A549 (cell line): ENCODE data around the gene CENPF.
"Not testable (repeated sequence)": the region's sequence is repeated elsewhere in the genome, so short reads cannot be mapped to it uniquely, and the experiment has no call there.

Experiments
- CEBPB ChIP-seq, 2 experiments: fragments of >200 bp in 1 of 2; sonication (Bioruptor Twin) in 1 of 2; formaldehyde crosslinking in 1 of 2; IDR thresholded peaks; 2 replicates each; pipeline ENCODE4 v1.6.1; 2012 to 2016
- EP300 ChIP-seq, 2 experiments: fragments of >200 bp; sonication (Bioruptor Twin); formaldehyde crosslinking; IDR thresholded peaks; 2 replicates in 1 of 2; 3 replicates in 1 of 2; pipeline ENCODE4 v1.6.1; 2016 to 2017
- FOSL2 ChIP-seq, 2 experiments: fragments of 450-650 bp in 1 of 2; fragments of >200 bp in 1 of 2; sonication (Bioruptor Twin) in 1 of 2; formaldehyde crosslinking; IDR thresholded peaks; 2 replicates each; pipeline versions ENCODE4 v1.5.0 to v1.6.1; 2016 to 2020; ENCODE audit warnings: mild to moderate bottlenecking in 1 of 2, moderate library complexity in 1 of 2
- JUNB ChIP-seq: fragments of >200 bp; sonication (Bioruptor Twin); formaldehyde crosslinking; IDR thresholded peaks from 2 replicates; pipeline ENCODE4 v1.6.1; 2016
- NPAS2 ChIP-seq: fragments of 250-450 bp; sonication (Bioruptor Pico); IDR thresholded peaks from 2 replicates; pipeline ENCODE4 v1.8.0; 2022; ENCODE audit warnings: mild to moderate bottlenecking, moderate library complexity, borderline replicate concordance
- NR3C1 ChIP-seq: fragments of >200 bp; sonication (Bioruptor Twin); formaldehyde crosslinking; IDR thresholded peaks from 3 replicates; pipeline ENCODE4 v1.6.1; 2017
- PHF8 ChIP-seq: fragments of 200-600 bp; sonication (generic); IDR thresholded peaks from 2 replicates; pipeline ENCODE4 v1.6.1; 2016; ENCODE audit warnings: low read depth, mild to moderate bottlenecking, antibody characterized with exemption, moderate library complexity, borderline replicate concordance
- POLR2A ChIP-seq: IDR thresholded peaks from 2 replicates; pipeline ENCODE4 v1.6.1; 2012; ENCODE audit warnings: mild to moderate bottlenecking, low read length
- RCOR1 ChIP-seq: fragments of 150-350 bp; IDR thresholded peaks from 2 replicates; pipeline ENCODE4 v1.6.1; 2014; ENCODE audit warnings: antibody characterized with exemption, low read length, low read depth
- TF ChIP-seq, protein P1 (sequence below): fragments of >200 bp; sonication (Bioruptor Twin); formaldehyde crosslinking; IDR thresholded peaks from 3 replicates; pipeline ENCODE4 v1.5.1; 2016

DNA sequence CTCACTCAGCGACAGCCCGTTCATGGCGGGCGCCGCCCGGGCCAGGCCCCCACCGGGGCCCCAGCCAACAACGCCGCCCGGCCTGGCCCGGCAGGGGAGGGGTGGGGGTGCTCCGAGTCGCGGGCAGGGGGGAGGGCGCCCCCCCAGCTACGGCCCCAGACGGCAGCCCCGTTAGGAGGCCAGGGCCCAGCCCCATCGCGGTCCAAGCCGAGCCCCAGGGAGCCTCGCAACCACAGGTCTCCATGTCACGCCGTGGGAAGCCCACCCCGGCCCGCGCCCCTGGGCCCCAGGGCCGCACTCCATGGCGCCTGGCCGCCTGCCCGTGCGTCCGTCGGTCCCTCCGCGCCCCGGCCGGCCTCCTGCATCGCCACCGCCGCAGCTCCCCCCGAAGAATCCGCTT is 5.8 kb downstream of the CENPF start:
- TF ChIP-seq PHF8; EP300 (IDR thresholded peaks at IDR 0.05); POLR2A; JUNB; CEBPB (IDR thresholded peaks at IDR 0.05); NR3C1; NPAS2 (CRISPR knock-in tag); RCOR1; FOSL2 (IDR thresholded peaks at IDR 0.05); FOSL2 (CRISPR knock-in tag; IDR thresholded peaks at IDR 0.05): not testable (repeated sequence)
- TF ChIP-seq, protein P1, sequence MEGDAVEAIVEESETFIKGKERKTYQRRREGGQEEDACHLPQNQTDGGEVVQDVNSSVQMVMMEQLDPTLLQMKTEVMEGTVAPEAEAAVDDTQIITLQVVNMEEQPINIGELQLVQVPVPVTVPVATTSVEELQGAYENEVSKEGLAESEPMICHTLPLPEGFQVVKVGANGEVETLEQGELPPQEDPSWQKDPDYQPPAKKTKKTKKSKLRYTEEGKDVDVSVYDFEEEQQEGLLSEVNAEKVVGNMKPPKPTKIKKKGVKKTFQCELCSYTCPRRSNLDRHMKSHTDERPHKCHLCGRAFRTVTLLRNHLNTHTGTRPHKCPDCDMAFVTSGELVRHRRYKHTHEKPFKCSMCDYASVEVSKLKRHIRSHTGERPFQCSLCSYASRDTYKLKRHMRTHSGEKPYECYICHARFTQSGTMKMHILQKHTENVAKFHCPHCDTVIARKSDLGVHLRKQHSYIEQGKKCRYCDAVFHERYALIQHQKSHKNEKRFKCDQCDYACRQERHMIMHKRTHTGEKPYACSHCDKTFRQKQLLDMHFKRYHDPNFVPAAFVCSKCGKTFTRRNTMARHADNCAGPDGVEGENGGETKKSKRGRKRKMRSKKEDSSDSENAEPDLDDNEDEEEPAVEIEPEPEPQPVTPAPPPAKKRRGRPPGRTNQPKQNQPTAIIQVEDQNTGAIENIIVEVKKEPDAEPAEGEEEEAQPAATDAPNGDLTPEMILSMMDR = not testable (repeated sequence)
